ENCODE results near the gene JDP2.

The JDP2 gene

DNA sequence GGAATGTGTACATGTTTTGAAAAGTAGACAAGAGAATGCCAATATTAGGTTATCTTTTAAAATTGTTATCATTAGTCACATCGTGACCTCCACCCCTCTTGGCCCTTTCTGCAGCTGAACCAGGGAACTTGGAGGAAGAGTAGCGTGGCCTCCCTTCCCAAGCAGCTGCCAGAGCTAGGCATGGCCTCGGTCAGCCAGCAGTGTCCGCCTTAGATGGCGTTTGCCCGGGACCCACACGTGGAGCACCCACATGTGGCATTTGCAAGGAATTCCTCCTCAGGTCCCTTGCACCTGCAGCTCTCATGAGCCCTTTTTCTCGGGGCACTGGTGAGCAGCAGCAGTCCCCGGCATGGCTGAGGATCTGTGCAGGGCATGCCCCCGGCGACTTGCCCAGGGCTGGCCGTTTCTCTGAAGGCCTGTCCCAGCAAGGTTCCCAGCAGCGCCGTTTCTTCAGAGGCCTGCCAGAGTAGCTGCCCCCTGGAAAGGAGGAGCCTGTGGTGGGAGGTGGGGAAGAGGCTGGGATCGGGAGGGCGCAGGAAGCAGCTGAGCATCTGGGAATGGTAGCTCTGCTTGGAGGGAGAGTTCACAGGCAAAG, 10.8 kb downstream of the JDP2 start:
- DNase-seq = no peak

- DNase-seq = no peak
Observed at GRCh38 chr14:75439989-75440388, 12.2 kb downstream of the JDP2 start.

- no peak for DNase-seq
Observed at GRCh38 chr14:75440733-75441477, 13.1 kb downstream of the JDP2 start.

DNA sequence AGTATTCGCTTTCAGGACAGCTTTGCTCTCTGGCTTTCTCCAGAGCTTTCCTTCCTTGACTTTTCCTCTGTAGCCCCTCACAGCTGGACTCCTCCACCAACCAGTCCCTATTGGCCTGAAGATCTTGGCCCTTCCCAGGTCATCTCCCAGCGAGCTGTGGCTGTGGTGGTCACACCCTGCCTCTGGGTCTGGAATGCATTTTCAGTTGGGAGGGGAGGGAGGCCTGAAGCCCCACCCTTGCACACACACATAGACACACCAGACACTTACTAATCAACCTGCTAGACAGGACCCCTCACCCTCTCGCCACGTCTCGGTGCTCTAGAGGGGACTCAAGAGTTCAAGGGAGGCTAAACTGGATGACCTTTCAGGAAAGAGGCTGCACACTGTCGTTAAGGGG, 13.9 kb downstream of the JDP2 start:
- no peak for DNase-seq

DNA sequence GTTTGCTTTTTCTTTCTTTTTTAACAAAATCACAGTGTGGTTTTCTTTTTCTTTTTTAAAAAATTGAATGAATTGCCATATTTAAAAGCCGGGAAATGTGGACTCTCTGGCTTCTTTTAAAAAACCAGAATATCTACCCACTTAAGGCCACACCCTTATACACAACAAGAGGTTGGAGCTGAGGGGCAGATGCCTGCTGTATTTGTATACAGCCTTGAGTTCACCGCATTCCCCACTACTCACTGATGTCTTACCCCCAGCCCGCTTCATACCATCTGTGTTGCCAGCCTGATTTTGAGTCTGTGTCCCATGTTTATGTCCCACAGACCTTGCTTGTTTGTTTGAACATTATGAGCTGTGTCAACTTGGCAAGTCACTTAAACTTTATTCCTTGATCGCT, 14.3 kb downstream of the JDP2 start:
- DNase-seq = no peak

DNA sequence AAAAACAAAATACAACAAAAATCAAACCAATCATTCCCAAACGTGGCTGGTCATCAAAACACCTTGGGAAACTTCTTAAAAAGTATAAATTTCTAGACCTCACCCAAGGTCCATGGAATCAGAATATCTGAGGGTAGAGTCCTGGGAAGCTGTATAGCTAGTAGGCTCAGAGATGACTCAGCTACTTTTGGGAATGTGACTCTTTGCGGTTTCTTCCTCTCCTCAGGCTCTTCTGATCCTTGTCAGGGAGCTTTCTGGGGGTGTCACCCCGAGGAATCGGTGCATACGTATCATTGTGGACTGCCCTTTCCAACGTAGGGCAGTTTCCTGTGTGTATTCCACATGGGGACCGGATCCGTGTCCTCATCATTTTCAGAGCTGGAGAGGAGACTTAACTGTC, 14.8 kb downstream of the JDP2 start:
- DNase-seq = no peak

DNA sequence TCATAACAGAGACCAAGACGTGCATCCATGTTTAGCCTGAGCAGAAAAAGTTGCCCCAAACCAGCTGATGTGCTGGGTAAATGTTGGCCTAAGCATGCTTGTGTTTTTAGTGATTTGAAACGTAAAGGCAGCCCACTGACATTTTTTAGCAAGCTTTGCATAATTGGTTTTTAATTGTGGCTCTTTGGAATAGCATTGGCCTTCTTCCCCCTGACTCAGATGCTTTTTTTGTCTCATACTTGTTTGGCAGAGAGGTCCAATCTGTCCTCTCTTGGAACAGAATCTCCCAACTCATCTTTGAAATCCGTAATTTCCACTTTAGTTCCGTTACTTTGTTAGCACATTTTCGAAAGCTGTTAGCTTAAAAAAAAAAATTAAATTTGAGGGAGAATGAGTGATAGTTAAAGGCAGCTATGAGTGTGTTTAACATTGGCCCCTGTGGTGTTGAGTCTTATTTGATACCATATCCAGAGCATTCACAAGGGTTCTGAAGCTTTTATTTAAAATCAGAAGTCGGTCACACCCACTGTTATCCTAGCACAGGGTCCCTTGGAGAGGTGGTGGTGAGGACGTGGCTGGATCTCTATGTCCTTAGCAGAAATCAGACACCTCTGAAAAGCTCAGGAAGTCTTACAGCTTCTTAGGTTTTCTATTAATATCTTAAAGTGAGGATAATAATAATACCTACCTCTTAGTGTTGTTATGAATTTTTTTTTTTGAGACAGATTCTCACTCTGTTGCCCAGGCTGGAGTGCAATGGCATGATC, 15.6 kb downstream of the JDP2 start:
- no peak for DNase-seq

- no peak for DNase-seq
Observed at GRCh38 chr14:75445236-75445635, 17.4 kb downstream of the JDP2 start.

GRCh38 chr14:75445963-75446362, 18.1 kb downstream of the JDP2 start:
- no peak for DNase-seq

DNA sequence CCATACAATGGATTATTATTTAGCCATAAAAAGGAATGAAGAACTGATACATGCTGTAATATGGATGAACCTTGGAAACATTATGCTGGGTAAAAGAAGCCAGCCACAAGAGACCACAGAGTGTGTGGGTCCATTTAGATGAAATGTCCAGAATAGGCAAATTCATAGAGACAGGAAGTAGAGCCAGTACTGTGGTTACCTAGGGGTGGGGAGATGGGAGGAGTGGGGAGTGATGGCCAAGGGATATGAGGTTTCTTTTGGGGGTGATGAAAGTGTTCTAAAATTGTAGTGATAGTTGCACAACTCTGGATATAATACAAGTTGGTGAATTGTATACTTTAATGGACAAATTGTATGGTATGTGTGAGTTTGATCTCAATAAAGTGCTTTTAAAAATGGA, 18.6 kb downstream of the JDP2 start:
- DNase-seq = no peak

DNA sequence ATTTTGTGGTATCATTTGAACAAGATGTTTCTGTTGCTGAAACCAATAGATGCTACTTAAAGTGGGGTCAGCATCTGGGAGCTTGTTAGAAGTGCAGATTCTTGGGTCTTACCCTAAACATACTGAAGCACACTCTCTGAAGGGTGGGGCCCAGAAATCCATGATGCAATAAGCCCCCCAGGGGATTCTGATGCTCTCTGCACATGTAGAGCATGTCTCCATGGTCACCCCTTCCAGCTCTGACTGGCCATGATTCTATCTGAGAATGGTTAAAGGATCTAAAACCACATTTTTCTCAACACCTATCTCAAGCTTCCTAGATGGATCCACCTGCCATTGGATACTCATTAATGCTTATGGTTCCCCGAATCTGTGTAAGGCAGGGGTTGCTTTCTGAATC, 20.4 kb downstream of the JDP2 start:
- DNase-seq = no peak

GRCh38 chr14:75449036-75449435, 21.2 kb downstream of the JDP2 start:
- DNase-seq = no peak

DNA sequence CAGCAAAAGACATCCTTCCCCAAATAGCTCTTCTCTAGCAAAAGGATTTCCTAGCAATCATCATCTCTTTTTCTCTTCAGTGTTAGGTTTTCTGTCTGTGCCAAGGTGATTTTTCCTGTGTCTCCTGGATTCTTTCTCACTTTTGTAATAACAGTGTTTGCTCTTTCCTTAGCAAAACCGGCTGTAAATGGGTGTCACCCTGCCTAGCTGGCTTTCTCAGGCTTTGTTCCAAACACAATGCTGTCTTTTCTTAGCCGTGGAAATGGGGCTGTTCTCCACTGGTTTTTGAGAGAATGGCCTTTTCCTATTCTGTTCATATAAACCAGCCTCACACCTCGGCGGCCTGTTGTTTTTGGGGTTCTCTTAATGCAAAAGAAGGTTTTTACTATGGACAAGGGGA, 21.9 kb downstream of the JDP2 start:
- no peak for DNase-seq

- no peak for DNase-seq
Observed at GRCh38 chr14:75450381-75451276, 22.8 kb downstream of the JDP2 start.

GRCh38 chr14:75452324-75452723, 24.5 kb downstream of the JDP2 start:
- DNase-seq = no peak

GRCh38 chr14:75452900-75453816, 25.3 kb downstream of the JDP2 start:
- peak; percentile 84 for DNase-seq

GRCh38 chr14:75453817-75454434, 26.1 kb downstream of the JDP2 start:
- DNase-seq = no peak

GRCh38 chr14:75454963-75455546, 27.2 kb downstream of the JDP2 start:
- DNase-seq = no peak

DNA sequence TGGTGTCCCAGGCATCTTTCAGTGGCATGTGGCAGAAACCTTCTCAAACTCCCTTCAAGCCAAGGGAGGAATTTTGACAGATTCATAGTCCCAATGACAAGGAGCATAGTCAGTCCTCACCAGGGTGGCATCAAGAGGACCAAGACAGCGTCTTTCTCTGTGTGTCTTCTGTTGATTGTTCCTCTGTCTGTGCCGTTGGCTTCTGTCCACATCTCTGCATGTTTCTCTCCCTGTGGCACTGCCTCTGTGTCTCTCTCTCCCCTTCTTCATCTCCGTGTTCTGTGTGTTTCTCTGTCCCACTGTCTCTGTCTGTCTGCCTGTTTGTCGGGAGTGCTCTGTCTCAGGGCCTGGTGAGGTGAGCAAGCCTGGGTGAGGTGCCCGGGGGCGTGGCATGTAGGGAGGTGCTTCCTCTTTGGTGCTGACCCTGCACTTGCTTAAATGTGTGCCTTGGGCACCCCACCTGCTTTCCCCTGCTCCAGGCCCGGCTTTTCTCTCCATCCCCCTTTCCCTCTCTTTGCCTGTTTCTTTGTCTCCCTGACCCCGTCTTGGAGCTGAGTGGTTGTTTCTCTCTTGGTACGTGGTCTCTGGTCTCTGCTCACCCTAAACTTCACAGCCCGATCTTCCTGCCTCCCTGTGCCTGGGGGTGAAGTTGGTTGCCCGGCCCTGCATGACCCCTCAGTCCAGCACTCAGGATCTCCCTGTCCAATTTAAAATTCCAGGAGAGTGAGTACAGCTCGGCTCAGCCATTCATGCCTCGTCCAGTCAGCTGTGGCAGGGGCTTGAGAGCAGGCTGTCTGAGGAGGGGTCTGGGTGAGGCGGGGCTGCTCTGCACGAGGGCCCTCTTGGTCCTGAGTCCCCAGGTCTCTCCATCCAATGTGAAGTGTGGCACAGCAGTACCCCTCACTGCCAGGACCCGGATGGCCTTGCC, 28.5 kb downstream of the JDP2 start:
- no peak for DNase-seq

DNA sequence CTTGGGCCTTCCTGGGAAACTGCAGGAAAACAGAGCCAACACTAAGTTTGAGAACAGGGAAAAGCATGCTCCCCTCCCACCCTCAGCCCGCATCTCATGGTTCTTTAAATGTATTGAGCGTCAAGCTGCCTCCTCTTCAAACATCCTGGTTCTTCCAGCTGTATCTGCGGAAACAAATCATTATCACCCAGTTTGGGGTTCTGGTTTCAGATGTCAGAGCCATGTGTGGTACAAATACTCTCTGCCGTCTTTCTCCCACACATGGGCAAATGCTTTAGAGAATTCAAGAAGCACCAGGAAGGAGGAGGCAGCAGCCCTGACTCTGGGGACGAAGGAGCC, 29.1 kb downstream of the JDP2 start:
- no peak for DNase-seq
